GM12878 (cell line): ENCODE results near the gene ULK4. TPM values are rescaled to one million over a fixed set of nuclear protein-coding genes. Genes with fewer than 3 reads are reported as not detected.

ENCODE experiments used
- ATAC-seq: fragments of 200-7000 bp; cut with Tn5 transposase; 3 replicates; pipeline ENCODE4 v1.9.1; 2020; ENCODE audit warnings: mild to moderate bottlenecking, moderate library complexity
- BruUV-seq: library from RNA; stranded (reverse); fragments of 400-500 nt; replicated peaks from 2 replicates; lab custom pipeline; 2021; lab: Mats Ljungman, UMichigan
- CTCF ChIA-PET: fragments of 300-600 bp; sonication (Branson Sonifier 250); formaldehyde crosslinking; extraction: SDS; loops from one replicate; lab custom pipeline; 2021; ENCODE audit warnings: inconsistent platforms; lab: Yijun Ruan, JAX
- POLR2A ChIA-PET: fragments of 350-600 bp; formaldehyde crosslinking; extraction: SDS; loops from one replicate; lab custom pipeline; 2021; ENCODE audit warnings: inconsistent platforms; lab: Charles Lee
- RAD21 ChIA-PET: fragments of 300-600 bp; sonication (Branson Sonifier 250); formaldehyde crosslinking; loops from one replicate; lab custom pipeline; 2023; ENCODE audit warnings: antibody characterized with exemption; ENCODE audit not compliant: unreplicated experiment; lab: Charles Lee
- SMC1A ChIA-PET: fragments of 300-600 bp; sonication (Branson Sonifier 250); formaldehyde crosslinking; loops from one replicate; lab custom pipeline; 2023; ENCODE audit not compliant: unreplicated experiment, uncharacterized antibody; lab: Charles Lee
- DNase-seq: peaks from one replicate; pipeline ENCODE4 v3.0.0-alpha.2; 2011; ENCODE audit warnings: low read depth, low spot score
- FAIRE-seq: peaks from 3 replicates; lab custom pipeline; 2011; peaks lifted over from hg19 to GRCh38; lab: Jason Lieb, UNC
- H2AFZ ChIP-seq: 2 replicates; pipeline ENCODE4 v1.6.0; 2011; ENCODE audit warnings: low read depth, low read length, control low read depth; ENCODE audit not compliant: control insufficient read depth
- H3K27ac ChIP-seq: 2 replicates; pipeline ENCODE4 v1.5.1; 2011; ENCODE audit warnings: control low read depth; ENCODE audit not compliant: control insufficient read depth, insufficient read depth
- H3K27me3 ChIP-seq, 2 experiments: replicated peaks in 1 of 2; 2 replicates each; pipeline versions ENCODE4 v1.6.0 to v1.6.1; 2011; ENCODE audit warnings: low read length in 1 of 2; ENCODE audit not compliant: control insufficient read depth in 2 of 2, insufficient read depth in 2 of 2
- H3K36me3 ChIP-seq, 2 experiments: 2 replicates each; pipeline ENCODE4 v1.5.1; 2011; ENCODE audit warnings: low read length in 1 of 2; ENCODE audit not compliant: control insufficient read depth in 2 of 2, insufficient read depth in 2 of 2
- H3K4me1 ChIP-seq: 2 replicates; pipeline ENCODE4 v1.6.1; 2011; ENCODE audit warnings: mild to moderate bottlenecking, low read length, moderate library complexity, mixed read lengths; ENCODE audit not compliant: control insufficient read depth, insufficient read depth
- H3K4me2 ChIP-seq: 2 replicates; pipeline ENCODE4 v1.6.0; 2011; ENCODE audit warnings: control low read depth; ENCODE audit not compliant: control insufficient read depth, insufficient read depth
- H3K4me3 ChIP-seq: fragments of 200-600 bp; sonication (generic); 2 replicates; pipeline ENCODE4 v1.5.1; 2016
- H3K79me2 ChIP-seq: 2 replicates; pipeline ENCODE4 v1.6.0; 2011; ENCODE audit warnings: low read length; ENCODE audit not compliant: control insufficient read depth, insufficient read depth
- H3K9ac ChIP-seq: 2 replicates; pipeline ENCODE4 v1.8.0; 2011; ENCODE audit warnings: low read length, control low read depth, mixed read lengths; ENCODE audit not compliant: control insufficient read depth, insufficient read depth
- H3K9me3 ChIP-seq: replicated peaks from 3 replicates; pipeline ENCODE4 v1.5.1; 2011; ENCODE audit warnings: mild to moderate bottlenecking, low read length; ENCODE audit not compliant: control insufficient read depth, insufficient read depth
- H4K20me1 ChIP-seq: 2 replicates; pipeline ENCODE4 v1.6.0; 2011; ENCODE audit not compliant: control insufficient read depth, insufficient read depth
- BHLHE40 ChIP-seq, 2 experiments: fragments of 450-650 bp in 1 of 2; IDR thresholded peaks; 2 replicates each; pipeline ENCODE4 v1.6.1; 2011 to 2017; ENCODE audit warnings: low read depth in 2 of 2, borderline replicate concordance in 1 of 2, improper control_type of control experiment in 1 of 2, low read length in 1 of 2, mild to moderate bottlenecking in 1 of 2
- CREM ChIP-seq: IDR thresholded peaks from 2 replicates; pipeline ENCODE4 v1.6.1; 2014; ENCODE audit warnings: antibody characterized with exemption, low read depth
- FOXM1 ChIP-seq: IDR thresholded peaks from 2 replicates; pipeline ENCODE4 v1.6.1; 2012; ENCODE audit warnings: low read depth, mild to moderate bottlenecking, inconsistent platforms, low read length, moderate library complexity
- GABPA ChIP-seq: IDR thresholded peaks from 2 replicates; pipeline ENCODE4 v1.6.1; 2014; ENCODE audit warnings: antibody characterized with exemption, low read depth, mild to moderate bottlenecking, inconsistent platforms
- IKZF1 ChIP-seq: fragments of 450-650 bp; conservative IDR thresholded peaks from 2 replicates; pipeline ENCODE4 v1.6.1; 2017; ENCODE audit warnings: antibody characterized with exemption, mild to moderate bottlenecking
- IRF4 ChIP-seq: IDR thresholded peaks from 2 replicates; pipeline ENCODE4 v1.6.1; 2011; ENCODE audit warnings: low read depth, low read length
- NR2C1 ChIP-seq: fragments of 450-650 bp; IDR thresholded peaks from 2 replicates; pipeline ENCODE4 v1.6.1; 2017; ENCODE audit warnings: antibody characterized with exemption, mild to moderate bottlenecking, moderate library complexity
- NRF1 ChIP-seq: conservative IDR thresholded peaks from 2 replicates; pipeline ENCODE4 v1.6.1; 2011; ENCODE audit warnings: mild to moderate bottlenecking, low read depth, low read length, improper control_type of control experiment
- POLR2A ChIP-seq: IDR thresholded peaks from 2 replicates; pipeline ENCODE4 v1.6.1; 2011; ENCODE audit warnings: low read depth, mild to moderate bottlenecking, low read length
- RCOR1 ChIP-seq: conservative IDR thresholded peaks from 2 replicates; pipeline ENCODE4 v1.6.1; 2012; ENCODE audit warnings: low read depth, low read length, improper control_type of control experiment
- RELA ChIP-seq: fragments of 450-650 bp; IDR thresholded peaks from 2 replicates; pipeline ENCODE4 v1.8.0; 2014; ENCODE audit warnings: borderline replicate concordance; ENCODE audit not compliant: partially characterized antibody
- SUZ12 ChIP-seq: fragments of 200-600 bp; sonication (generic); IDR thresholded peaks from one replicate; pipeline ENCODE4 v1.6.1; 2018; ENCODE audit warnings: antibody characterized with exemption, mild to moderate bottlenecking; ENCODE audit not compliant: unreplicated experiment
- YY1 ChIP-seq: IDR thresholded peaks from 2 replicates; pipeline ENCODE4 v1.6.1; 2011; ENCODE audit warnings: low read depth, mild to moderate bottlenecking, low read length
- ZNF24 ChIP-seq: fragments of 450-650 bp; IDR thresholded peaks from 2 replicates; pipeline ENCODE4 v1.6.1; 2017; ENCODE audit warnings: antibody characterized with exemption, mild to moderate bottlenecking
- WGBS: methylation state at CpG from one replicate; pipeline ENCODE4 v1.1.6; 2016; ENCODE audit warnings: low lambda C conversion rate; ENCODE audit not compliant: insufficient replicate concordance, insufficient coverage; ENCODE audit errors: missing lambda C conversion rate; 5-methylcytosine and 5-hydroxymethylcytosine counted together
- in situ Hi-C: fragments of 300-500 bp; cut with MboI; formaldehyde crosslinking; loops from 9 replicates; pipeline ENCODE4 v1.14.3; 2018; ENCODE audit warnings: mixed read lengths
- intact Hi-C: fragments of 100-400 bp; cut with micrococcal nuclease; formaldehyde crosslinking; loops from one replicate; pipeline ENCODE4 v1.14.2; 2022; ENCODE audit not compliant: unreplicated experiment
- polyA plus RNA-seq, 11 experiments: library from polyadenylated mRNA; depleted of rRNA in 4 of 11; unstranded in 6 of 11; stranded (reverse) in 5 of 11; fragments of >200 nt; fragmentation: Nextera tagmentation in 4 of 11; fragmentation: Illumina TruSeq in 1 of 11; extraction: Ambion mirVana in 4 of 11; extraction: Trizol in 1 of 11; gene quantifications; 1 replicate in 1 of 11; 2 replicates in 10 of 11; pipeline versions ENCODE4 v1.2.1 to v1.2.3, GENCODE V29; 2011 to 2016; ENCODE audit warnings: inconsistent platforms in 2 of 11, missing spikeins in 2 of 11, low read depth in 1 of 11
- total RNA-seq, 4 experiments: library from RNA; depleted of rRNA in 3 of 4; stranded (reverse); fragments of >200 nt in 3 of 4; fragmentation: Illumina TruSeq in 1 of 4; extraction: Trizol in 1 of 4; gene quantifications; 2 replicates each; pipeline versions ENCODE4 v1.2.1 to v1.2.3, GENCODE V29; 2013 to 2021
- TF ChIP-seq, protein P1 (sequence below): fragments of 450-650 bp; IDR thresholded peaks from 2 replicates; pipeline ENCODE4 v1.6.1; 2018; ENCODE audit warnings: mild to moderate bottlenecking, low read depth, moderate library complexity; ENCODE audit not compliant: partially characterized antibody

ULK4 gene
- total and polyA plus RNA-seq, 10 of the 15 experiments (the other 5 are each of a cell fraction or from before 2014, with no cell fraction given), result 3.5 to 7.6 (median 6.3) TPM

DNA sequence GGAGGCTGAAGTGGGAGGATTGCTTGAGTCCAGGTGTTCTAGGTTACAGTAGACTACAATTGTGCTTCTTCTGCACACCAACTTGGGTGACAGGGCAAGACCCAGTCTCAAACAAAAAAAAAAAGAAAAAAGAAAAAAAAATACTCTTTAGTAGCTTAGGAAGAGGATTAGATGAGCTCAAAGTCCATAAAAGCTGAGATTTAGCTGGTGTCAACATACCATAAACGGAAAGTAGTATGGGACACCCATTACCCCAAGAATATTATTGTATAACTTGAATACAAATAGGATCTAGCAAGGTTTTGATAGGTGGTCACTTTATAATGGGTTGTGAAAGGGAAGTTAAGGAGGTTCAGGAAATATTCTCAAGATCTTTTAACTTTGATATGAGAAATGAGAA lies 38.0 kb upstream of the ULK4 start:
- H3K9ac ChIP-seq, result no peak overlapping the region
- no TSS peak for BruUV-seq
- ChIA-PET SMC1A (no interaction called here), CTCF (interaction anchor here (0.7 to 2.9 kb wide), 4 partner anchors 12 to 305 kb away, joined by 3 to 27 read pairs (median 4); no protein-coding TSS in a partner anchor), POLR2A (no interaction called here), RAD21 (interaction anchor here (1.0 to 3.3 kb wide), 2 partner anchors 99 to 1682 kb away, joined by 3 to 10 read pairs; no protein-coding TSS in a partner anchor)
- H3K4me1 ChIP-seq, result no peaks in the 10 kb centered on the region
- FAIRE-seq (no peak), DNase-seq (no peak), ATAC-seq (no peak)
- no peak overlapping the region for H2AFZ ChIP-seq
- intact Hi-C loops, result no loop called here
- H3K4me3 ChIP-seq, result no peak overlapping the region
- no peaks in the 10 kb centered on the region for H4K20me1 ChIP-seq
- H3K9me3 ChIP-seq, result no peaks in the 10 kb centered on the region; the same call in 2 of the 3 replicates
- H3K36me3 ChIP-seq, result no peaks in the 10 kb centered on the region
- no peaks in the 10 kb centered on the region for H3K27me3 ChIP-seq
- no peak overlapping the region for H3K4me2 ChIP-seq
- H3K27ac ChIP-seq, result no peak overlapping the region
- TF ChIP-seq SUZ12 (no peak), GABPA (no peak), BHLHE40 (IDR thresholded peaks at IDR 0.05; ENCODE audit: borderline replicate concordance in 1 of 2, low read depth in 2 of 2, low read length in 1 of 2) (no peak), FOXM1 (no peak), CREM (no peak), IKZF1 (no peak), NRF1 (no peak), YY1 (no peak), IRF4 (no peak), ZNF24 (no peak), RCOR1 (no peak), RELA (no peak), NR2C1 (no peak), POLR2A (no peak)
- TF ChIP-seq, protein P1, sequence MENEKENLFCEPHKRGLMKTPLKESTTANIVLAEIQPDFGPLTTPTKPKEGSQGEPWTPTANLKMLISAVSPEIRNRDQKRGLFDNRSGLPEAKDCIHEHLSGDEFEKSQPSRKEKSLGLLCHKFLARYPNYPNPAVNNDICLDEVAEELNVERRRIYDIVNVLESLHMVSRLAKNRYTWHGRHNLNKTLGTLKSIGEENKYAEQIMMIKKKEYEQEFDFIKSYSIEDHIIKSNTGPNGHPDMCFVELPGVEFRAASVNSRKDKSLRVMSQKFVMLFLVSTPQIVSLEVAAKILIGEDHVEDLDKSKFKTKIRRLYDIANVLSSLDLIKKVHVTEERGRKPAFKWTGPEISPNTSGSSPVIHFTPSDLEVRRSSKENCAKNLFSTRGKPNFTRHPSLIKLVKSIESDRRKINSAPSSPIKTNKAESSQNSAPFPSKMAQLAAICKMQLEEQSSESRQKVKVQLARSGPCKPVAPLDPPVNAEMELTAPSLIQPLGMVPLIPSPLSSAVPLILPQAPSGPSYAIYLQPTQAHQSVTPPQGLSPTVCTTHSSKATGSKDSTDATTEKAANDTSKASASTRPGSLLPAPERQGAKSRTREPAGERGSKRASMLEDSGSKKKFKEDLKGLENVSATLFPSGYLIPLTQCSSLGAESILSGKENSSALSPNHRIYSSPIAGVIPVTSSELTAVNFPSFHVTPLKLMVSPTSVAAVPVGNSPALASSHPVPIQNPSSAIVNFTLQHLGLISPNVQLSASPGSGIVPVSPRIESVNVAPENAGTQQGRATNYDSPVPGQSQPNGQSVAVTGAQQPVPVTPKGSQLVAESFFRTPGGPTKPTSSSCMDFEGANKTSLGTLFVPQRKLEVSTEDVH, result no peak
- H3K79me2 ChIP-seq, result no peaks in the 10 kb centered on the region
- in situ Hi-C loops, result no loop called here
- WGBS, result 48% methylated on average over 1 of the region's 1 CpG
